GM18519 (cell line): Measurements from ENCODE around the gene CASP10.
"Not testable (repeated sequence)": the region's sequence is repeated elsewhere in the genome, so short reads cannot be mapped to it uniquely, and the experiment has no call there.

Experiments
- ATAC-seq: cut with Tn5 transposase; IDR thresholded peaks from one replicate; pipeline ENCODE4 v1.9.1; 2021; ENCODE audit warnings: mild to moderate bottlenecking, moderate library complexity; ENCODE audit not compliant: unreplicated experiment, low FRiP score

CASP10 gene

GRCh38 chr2:201231781-201232466 is 49.0 kb downstream of the CASP10 start:
- ATAC-seq = peak; percentile 37

- ATAC-seq = no peak
These were observed 49.5 kb downstream of the CASP10 start for GRCh38 chr2:201232467-201232815.

GRCh38 chr2:201233192-201233811 is 50.4 kb downstream of the CASP10 start:
- peak; percentile 80 for ATAC-seq

- ATAC-seq = no peak
These were observed 51.1 kb downstream of the CASP10 start for GRCh38 chr2:201233812-201234662.

- ATAC-seq = no peak
These were observed 51.8 kb downstream of the CASP10 start for GRCh38 chr2:201234663-201235135.

- no peak for ATAC-seq
These were observed 53.2 kb downstream of the CASP10 start for GRCh38 chr2:201235860-201236811.

- ATAC-seq = no peak
These were observed 54.7 kb downstream of the CASP10 start for GRCh38 chr2:201237486-201238123.

GRCh38 chr2:201239167-201239935 is 56.4 kb downstream of the CASP10 start:
- ATAC-seq = not testable (repeated sequence)

GRCh38 chr2:201242571-201243277 is 59.8 kb downstream of the CASP10 start:
- ATAC-seq = no peak

GRCh38 chr2:201244829-201245228 is 61.9 kb downstream of the CASP10 start:
- ATAC-seq = no peak

GRCh38 chr2:201246280-201246679 is 63.3 kb downstream of the CASP10 start:
- no peak for ATAC-seq

- no peak for ATAC-seq
These were observed 65.4 kb downstream of the CASP10 start for GRCh38 chr2:201248288-201248844.

- ATAC-seq = no peak
These were observed 66.9 kb downstream of the CASP10 start for GRCh38 chr2:201249889-201250288.

GRCh38 chr2:201250741-201251140 is 67.8 kb downstream of the CASP10 start:
- ATAC-seq = no peak

GRCh38 chr2:201254081-201254730 is 71.3 kb downstream of the CASP10 start:
- ATAC-seq = no peak

- no peak for ATAC-seq
These were observed 72.6 kb downstream of the CASP10 start for GRCh38 chr2:201255408-201256033.

- no peak for ATAC-seq
These were observed 73.1 kb downstream of the CASP10 start for GRCh38 chr2:201256082-201256481.
